Right ventricle myocardium superior (tissue), 1 donor: Measurements from ENCODE around the gene SNUPN. TPM values are rescaled to one million over a fixed set of nuclear protein-coding genes. Genes with fewer than 3 reads are reported as not detected.
"Not testable (repeated sequence)": the region's sequence is repeated elsewhere in the genome, so short reads cannot be mapped to it uniquely, and the experiment has no call there.

ENCODE experiments used
- ATAC-seq: fragments of 200-7000 bp; cut with Tn5 transposase; one replicate; pipeline ENCODE4 v1.9.1; 2020; ENCODE audit warnings: mild to moderate bottlenecking; ENCODE audit not compliant: poor library complexity
- DNase-seq: peaks from one replicate; pipeline ENCODE4 v3.0.0-alpha.2; 2020
- intact Hi-C: fragments of 100-400 bp; cut with DNase I; formaldehyde crosslinking; loops from one replicate; pipeline ENCODE4 v1.11.2; 2022
- total RNA-seq: library from RNA; stranded (reverse); fragmentation: NEBNext Ultra II Directional; extraction: Animal tissue kit (Norgen Biotek cat#: 25700); gene quantifications from one replicate; pipeline ENCODE4 v1.2.1, GENCODE V29; 2021
- donor health status: DM: no; HTN: yes; CAD: no; lungs with severe emphysema.

SNUPN gene
- total RNA-seq, 1 donor from 2014 or later: 16.9 TPM

DNA sequence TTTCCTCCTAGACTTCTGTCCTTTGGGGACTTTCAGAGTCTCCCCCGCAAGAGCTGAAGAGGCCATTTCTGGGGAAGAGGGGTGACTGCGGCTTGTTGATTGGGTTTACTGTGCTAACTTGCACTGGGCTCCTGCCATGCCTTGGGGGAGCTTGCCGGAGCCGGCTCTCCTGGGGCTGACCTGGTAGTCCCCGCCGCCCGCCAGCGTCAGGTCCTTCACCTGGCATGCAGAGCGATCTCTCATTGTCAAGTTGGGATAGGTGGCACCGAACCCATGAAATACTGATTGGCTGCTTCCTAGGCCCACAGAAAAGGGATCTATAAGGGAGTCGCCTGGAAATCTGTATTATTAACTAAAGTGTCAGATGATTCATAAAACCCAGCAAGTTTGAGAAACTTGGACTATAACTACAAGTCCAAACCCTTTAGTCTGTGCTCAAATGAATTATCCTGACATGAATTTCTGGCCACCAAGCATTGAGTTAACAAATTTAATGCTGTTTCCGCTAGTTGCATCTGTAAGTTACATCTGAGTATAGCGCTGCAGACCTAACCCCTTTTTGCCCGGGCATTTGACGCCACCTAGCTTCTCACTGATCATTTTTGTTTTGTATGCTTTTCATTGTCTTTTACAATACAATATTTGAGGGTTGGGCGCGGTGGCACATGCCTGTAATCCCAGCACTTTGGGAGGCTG is 15.1 kb upstream of the SNUPN start:
- DNase-seq (peak; percentile 61), ATAC-seq (peak; percentile 32)
- intact Hi-C loops: no loop called here

DNA sequence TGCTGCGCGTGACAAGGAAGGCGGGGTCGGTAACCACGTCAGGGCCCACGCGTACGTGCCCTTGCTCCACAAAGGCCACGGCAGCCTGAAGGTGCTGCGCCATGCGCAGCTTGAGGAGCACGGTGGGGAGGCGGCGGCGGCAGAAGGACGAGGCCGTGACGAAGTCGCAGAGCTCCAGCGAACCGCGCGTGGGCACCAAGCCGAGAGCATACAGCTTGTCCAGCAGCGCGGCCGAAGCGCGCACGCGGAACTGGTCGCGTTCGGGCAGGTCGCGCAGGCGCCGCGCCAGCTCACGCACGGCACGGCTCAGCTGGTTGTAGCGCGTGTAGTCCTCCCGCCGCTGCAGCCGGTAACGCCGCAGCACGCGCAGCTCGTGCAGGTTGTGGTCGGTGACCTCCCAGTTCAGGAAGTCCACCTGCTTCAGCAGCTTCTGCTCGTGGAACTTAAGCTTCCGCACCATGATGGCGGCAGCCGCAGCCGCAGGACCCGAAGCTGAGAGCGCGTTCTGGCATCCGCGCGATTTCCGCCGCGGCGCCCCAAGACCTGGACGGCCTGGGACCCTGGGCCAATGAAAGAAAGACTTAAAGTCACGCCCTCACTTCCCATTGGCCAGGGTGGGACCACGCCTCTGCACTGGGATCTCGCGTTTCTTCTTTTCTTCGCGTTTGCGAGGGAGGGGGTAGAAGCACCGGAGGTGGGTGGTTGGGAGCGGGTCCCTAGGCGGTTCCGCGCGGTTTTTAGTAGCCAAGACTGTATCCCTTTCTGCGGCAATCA is 14.4 kb upstream of the SNUPN start, which contains the start of gene IMP3:
Gene IMP3, minus strand, starts transcription at position 516 of the 774 bp plus-strand sequence. Its CDS starts 56 bp downstream, at position 460.
- peak; percentile 98 for ATAC-seq
- peak; percentile 97 for DNase-seq
- intact Hi-C loops: loop anchor here (10.0 kb wide), 1 partner anchor 95 kb away; no protein-coding TSS in a partner anchor

DNA sequence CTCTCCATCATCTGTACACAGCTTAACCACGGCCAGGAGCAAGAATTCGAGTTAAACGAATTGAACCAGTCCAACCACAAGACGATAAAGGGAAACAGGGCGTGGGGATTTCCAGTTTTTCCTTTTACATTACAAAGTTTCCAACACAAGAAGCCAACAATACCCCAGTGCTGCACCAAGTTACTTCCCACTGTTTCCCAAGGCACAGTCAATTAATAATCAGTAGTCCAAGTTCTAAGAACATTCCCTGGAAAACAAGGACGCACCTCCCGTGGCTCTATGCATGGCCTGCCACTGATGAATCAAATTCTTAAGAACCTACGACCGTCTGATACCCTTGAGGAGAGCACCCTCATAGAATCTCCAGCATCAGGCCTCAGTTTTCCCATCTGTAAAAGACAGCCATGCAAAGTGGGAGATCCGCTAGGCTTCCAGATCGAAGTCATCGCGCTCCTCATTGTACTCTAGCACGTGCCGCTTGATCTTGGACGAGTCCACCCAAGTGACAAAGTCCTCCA is 13.7 kb upstream of the SNUPN start:
- intact Hi-C loops: loop anchor here (10.0 kb wide), 1 partner anchor 96 kb away; no protein-coding TSS in a partner anchor
- DNase-seq (no peak), ATAC-seq (no peak)

DNA sequence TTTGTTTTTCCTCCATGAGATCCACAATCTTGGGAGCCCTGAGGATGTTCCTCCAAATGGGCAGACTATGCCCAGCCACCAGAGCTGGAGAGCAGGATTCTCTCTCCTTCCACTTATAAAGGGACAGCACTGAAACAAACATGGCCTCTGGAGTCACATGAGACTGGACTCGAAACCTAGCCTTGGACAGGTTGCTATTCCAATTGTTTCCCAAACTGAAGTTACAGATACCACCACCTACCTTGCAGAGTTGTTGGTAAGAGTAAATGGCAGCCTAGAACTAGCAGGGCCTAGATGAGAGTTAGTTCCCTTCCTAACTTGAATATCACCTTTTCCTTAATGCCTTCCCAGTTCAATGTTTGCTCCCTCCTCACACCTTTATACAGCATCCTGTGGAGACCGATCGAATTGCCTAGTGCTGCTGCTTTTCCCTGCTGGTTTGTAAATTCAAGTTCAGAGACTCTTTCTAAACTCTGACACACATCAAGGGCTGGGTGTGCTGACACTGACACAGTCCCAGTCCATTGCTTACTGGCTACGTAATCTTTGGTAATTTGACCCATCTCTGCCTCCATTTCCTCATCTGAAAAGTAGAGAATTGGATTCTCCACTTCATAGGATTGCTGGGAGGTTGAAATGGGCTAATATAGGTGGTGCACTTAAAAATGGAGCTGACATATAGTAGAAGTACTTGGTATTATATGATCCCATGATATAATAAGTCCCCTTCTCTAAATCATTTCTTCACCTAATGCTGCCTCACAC is 11.9 kb upstream of the SNUPN start:
- ATAC-seq (no peak), DNase-seq (no peak)
- intact Hi-C loops: loop anchor here (10.0 kb wide), 1 partner anchor 97 kb away; no protein-coding TSS in a partner anchor

DNA sequence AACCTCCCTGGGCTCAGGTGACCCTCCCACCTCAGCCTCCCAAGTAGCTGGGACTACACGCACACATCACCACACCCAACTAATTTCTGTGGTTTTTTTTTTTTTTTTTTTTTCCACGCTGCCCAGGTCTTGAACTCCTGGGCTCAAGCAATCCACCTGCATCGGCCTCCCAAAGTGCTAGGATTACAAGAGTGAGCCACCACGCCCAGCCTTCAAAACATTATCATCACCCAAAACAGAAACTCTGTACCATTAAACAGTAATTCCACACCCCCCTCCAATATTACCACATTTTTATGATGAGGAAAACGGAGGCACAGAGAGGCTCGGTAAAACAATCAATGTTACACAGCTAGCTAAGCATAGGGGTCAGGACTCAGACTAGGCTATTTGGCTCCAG is 10.5 kb upstream of the SNUPN start:
- intact Hi-C loops: loop anchor here (10.0 kb wide), 1 partner anchor 99 kb away; no protein-coding TSS in a partner anchor
- ATAC-seq (no peak), DNase-seq (no peak)

DNA sequence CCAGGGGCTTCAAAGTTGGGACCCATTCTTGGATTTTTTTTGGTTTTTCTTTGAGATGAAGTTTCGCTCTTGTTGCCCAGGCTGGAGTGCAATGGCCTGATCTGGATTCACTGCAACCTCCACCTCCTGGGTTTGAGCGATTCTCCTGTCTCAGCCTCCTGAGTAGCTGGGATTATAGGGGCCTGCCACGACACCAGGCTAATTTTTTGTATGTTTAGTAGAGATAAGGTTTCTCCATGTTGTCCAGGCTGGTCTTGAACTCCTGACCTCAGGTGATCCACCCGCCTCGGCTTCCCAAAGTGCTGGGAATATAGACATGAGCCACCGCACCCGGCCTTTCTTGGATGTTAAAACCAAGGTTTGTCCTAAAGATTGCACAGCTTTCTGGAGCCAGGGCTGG is 8.4 kb upstream of the SNUPN start:
- intact Hi-C loops: loop anchor here (10.0 kb wide), 1 partner anchor 101 kb away; no protein-coding TSS in a partner anchor
- not testable (repeated sequence) for DNase-seq, ATAC-seq

DNA sequence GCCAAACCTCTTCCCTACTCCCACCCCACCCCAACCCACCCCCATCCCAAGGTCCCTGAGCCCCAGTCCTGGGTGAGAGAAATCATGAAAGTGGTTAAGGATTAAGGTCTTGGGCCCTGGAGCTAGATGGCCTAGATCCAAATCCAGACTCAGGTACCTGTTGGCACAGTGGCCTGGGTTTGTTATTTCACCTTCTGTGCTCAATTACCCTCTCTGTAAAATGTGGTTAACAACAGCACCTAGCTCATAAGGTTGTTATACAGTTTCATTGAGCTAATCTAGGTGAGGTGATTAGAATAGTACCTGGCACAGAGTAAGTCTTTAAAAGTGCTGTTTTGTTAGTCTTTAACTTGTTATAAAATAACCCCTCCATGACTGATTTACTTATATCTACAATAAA is 6.4 kb upstream of the SNUPN start:
- no peak for ATAC-seq
- intact Hi-C loops: loop anchor here (10.0 kb wide), 1 partner anchor 103 kb away; no protein-coding TSS in a partner anchor
- no peak for DNase-seq

DNA sequence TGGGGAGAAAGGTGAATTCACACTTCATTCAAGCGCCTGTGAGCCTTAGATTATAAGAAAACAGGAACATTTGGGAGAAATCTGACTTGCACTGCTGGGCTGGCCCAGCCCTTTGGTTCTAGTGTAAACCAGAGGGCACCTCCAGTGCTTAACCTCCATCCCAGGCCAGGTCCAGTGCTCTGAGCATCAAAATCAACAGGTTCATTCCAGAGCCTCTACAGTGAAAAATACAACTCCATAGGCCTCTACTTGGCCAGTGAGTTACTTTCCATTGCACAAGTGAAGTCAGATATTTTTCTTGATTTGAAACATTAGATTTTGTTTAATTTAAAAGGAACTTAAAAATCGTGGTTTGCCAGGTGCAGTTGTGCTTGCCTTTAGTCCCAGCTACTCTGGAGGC is 3.0 kb downstream of the SNUPN start:
- DNase-seq (no peak), ATAC-seq (no peak)
- intact Hi-C loops: no loop called here

DNA sequence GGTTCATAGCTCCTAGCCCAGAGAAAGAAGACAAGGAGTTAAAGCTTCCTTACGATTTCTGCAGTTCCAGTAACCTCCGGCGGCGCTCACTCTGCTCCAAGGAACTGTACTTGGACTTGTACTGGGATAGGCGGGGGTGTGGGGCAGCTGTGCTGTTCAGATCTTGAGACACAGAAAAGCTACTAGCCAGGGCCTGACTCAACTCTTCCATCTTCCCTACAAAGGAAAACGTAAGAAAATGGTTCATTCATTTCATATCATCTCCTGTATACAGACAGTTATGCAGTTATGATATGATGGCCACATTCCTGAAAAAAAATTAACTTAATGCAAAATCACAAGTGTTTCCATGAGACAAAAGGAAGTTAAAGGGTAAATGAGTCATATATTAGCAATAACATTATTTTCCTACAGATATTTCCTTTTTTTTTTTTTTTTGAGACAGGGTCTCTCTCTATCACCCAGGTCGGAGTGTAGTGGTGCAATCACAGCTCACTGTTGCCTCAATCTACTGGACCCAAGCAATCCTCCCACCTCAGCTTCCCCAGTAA is 4.6 kb downstream of the SNUPN start:
- intact Hi-C loops: no loop called here
- ATAC-seq: peak; percentile 55
- DNase-seq: peak; percentile 87

DNA sequence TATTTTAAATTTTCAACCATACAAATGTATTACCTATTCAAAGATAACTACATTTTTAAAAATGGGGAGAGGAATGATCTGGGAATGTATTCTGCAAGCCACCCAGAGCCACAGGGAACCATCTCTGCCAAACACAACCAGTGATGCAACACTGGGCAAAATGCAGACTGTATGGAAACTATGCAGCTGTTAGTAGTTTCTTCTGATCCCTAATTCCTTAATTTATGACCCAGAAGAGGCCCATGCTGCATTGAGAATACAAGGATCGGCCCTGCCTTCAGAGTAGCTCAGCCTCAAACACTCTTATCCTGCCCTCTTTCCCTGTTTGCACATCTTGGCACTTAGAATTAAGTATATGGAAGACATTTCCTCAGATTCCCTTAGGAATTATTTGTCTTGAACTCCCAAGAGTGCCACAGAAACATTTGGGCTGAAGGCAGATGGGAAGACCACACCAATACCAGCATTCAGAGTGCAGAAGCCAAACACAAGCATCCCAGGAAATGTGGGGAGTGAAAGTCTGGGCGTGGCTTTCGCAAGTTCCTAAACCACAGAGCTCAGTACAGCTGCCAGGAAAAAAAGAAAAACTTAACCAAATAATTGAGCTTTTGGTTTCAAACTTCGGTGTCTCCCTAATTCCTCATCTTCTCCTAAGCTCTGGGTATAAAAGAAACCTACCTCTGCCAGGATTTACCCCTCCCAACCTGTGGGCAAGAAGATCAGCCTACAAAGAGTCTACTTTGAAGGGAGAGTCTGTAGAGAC is 5.3 kb downstream of the SNUPN start:
- intact Hi-C loops: no loop called here
- DNase-seq (no peak), ATAC-seq (peak; percentile 65)

DNA sequence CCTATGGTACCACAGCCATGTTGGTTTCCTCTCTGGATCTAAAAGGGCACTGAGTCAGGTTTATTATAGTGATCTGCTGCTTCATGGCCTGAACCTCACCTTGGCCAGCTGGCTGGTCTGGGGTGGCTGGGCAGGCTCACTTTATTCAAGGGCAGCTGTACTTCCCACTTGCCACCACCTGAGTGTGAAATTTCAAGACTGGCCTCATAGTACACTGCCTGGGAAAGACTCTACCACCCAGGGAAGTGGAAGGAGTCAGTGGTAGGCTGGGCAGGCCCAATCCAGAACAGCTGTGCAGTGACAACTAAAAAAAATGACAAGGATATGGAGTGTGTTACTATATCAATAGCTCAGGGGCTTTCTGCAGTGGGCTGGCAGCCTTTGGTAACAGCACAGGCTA is 8.8 kb downstream of the SNUPN start:
- intact Hi-C loops: no loop called here
- ATAC-seq (no peak), DNase-seq (no peak)

DNA sequence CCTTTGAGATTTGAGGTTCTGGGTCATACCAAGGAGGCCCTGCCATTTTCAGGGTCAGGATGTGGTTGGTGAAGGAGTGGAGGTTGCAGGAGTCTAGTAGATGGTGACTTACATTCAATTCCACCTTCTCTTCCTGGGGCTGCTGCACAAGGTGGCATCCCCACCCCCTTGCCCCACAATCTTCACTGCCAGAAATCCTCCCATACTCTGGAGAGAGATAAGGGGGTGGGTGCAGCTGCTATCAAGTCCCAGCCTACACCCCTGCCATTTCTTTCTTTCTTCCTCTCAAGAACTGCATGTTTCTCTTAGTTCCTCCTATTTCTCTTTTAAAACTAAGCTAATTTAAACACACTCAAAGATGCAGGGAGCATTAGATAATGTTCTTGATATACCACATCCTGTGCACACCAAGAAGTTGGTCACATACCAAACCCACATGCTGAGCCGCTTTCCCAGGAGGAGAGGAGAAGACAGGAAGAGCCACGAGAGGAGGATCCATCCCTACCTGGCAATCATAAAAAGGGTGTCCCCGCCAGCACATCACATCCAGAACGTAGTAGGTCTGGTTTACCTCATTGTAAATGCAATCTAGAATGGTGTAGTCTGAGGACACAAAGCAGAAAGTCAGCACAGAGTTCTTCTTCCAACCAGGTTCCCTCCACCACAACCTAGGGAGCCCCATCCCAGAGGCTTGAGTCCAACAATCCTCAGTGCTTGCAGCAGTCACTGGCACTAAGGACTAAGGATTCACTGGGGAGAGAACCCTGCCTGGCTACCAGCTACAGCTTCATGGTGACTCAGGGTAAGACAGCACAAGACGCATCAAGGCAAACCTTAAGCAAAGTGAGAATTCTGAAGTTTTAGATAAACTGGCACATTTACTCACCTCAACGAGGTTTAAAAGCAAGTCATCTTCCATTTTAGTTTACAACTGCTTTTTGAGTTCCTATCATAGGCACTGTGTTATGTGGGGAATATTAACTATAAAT is 18.5 kb downstream of the SNUPN start:
- intact Hi-C loops: no loop called here
- no peak for ATAC-seq
- no peak for DNase-seq

DNA sequence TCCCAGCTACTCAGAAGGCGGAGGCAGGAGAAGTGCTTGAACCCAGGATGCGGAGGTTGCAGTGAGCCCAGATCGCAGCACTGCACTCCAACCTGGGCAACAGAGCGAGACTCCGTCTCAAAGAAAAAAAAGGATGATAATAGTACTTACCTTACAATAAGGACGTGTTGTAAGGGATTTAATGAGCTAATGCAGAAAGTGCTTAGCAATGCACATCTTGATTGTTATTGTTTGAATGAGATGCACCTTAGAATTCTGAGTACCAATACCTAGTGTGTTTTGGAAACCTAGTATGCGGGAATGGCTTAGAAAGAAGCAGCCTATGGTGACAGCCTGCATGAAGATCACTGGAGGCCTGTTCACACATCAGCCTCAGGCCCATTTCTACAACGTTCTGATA is 19.5 kb downstream of the SNUPN start:
- no peak for DNase-seq
- intact Hi-C loops: no loop called here
- ATAC-seq: no peak

DNA sequence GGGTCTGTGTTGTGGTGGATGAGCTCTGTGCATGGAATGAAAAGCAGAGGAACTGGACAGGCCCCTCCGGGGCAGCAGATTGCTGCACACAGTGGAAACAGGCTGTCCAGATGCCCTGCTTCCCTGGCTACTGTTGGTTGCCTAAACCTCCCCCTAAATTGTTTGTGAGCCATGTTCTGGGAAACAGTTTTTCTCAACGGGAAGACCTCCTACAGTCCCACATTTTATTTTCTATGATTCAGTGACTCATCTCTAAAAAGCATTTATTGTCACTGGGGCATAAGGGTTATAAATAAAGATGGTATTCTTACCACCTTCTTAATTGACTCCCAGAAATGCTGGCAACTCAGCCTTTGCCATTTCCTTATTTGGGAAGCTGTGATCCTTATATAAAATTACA is 26.1 kb downstream of the SNUPN start:
- DNase-seq (no peak), ATAC-seq (no peak)
- intact Hi-C loops: no loop called here

DNA sequence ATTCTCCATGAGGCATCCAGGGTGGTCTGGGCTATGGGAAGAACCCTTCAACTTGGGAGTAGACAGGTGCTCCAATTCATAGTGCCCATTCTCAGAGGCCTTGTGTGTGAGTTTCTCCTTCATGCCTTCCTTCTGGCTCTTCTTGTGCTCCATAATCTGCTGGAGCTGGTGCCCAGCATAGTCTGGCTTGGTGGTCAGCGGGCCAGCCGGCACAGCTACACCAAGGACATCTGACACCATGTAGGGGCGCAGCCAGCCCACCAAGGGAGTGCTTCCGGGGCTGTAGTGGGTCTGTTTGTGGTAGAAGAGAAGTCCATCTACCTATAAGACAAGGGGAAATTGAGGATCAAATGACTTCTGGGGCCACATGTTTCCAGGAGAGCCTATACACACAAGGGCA is 27.2 kb downstream of the SNUPN start:
- ATAC-seq (no peak), DNase-seq (no peak)
- intact Hi-C loops: no loop called here

DNA sequence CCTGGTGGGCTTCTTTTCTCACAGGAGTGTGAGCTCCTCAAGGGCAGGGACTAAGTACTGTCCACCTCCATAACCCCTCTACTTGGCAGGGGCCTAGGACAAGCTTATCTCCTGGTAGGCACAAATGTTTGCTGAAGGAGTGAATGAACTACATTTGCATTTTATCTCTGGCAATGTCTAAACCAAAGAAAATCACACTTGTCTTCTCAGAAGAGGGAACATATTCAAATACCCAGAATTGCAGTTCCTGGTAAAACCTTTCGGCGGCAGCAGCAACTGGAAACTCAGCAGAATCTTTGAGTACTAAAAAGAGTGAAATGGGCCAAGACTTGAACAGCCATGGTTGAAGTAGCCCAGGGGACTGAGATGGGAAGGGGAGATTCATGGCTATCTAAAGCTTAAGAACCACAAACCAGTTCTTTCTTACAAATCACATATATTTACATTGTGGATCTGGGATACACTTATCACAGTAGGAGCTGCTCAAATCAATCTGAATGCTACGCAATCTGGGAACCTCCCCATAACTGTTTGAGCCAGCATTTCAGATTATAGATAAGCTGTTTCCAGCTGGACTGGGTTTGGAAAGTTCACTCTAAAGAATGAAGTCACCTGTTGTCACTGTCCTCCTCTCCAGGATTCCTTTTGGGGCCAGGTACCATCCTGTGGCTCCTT is 27.7 kb downstream of the SNUPN start:
- intact Hi-C loops: no loop called here
- no peak for DNase-seq
- ATAC-seq: no peak
